Endodermal cell (in vitro differentiated cells): ENCODE data around the gene ALDH9A1. TPM values are rescaled to one million over a fixed set of nuclear protein-coding genes. Genes with fewer than 3 reads are reported as not detected.

Experiments
- DNase-seq: peaks from one replicate; pipeline ENCODE4 v3.0.0-alpha.2; 2017
- H3K27ac ChIP-seq: 2 replicates; pipeline ENCODE4 v1.5.1; 2013; ENCODE audit warnings: mild to moderate bottlenecking, low read depth, low read length, moderate library complexity
- H3K27me3 ChIP-seq: 2 replicates; pipeline ENCODE4 v1.6.1; 2013; ENCODE audit warnings: mild to moderate bottlenecking, low read length, moderate library complexity; ENCODE audit not compliant: insufficient read depth, control insufficient read depth, poor library complexity, severe bottlenecking
- H3K36me3 ChIP-seq: 2 replicates; pipeline ENCODE4 v1.7.0; 2013; ENCODE audit warnings: mild to moderate bottlenecking, low read length, moderate library complexity; ENCODE audit not compliant: control insufficient read depth, insufficient read depth
- H3K4me1 ChIP-seq: one replicate; pipeline ENCODE4 v1.7.0; 2013; ENCODE audit warnings: low read length; ENCODE audit not compliant: control insufficient read depth, insufficient read depth
- H3K4me3 ChIP-seq: 2 replicates; pipeline ENCODE4 v1.5.1; 2013; ENCODE audit warnings: mild to moderate bottlenecking, low read length, moderate library complexity
- H3K9ac ChIP-seq: 2 replicates; pipeline ENCODE4 v1.6.1; 2013; ENCODE audit warnings: mild to moderate bottlenecking, low read length, moderate library complexity; ENCODE audit not compliant: poor library complexity, severe bottlenecking; ENCODE audit errors: extremely low read depth
- H3K9me3 ChIP-seq: 2 replicates; pipeline ENCODE4 v1.6.1; 2013; ENCODE audit warnings: mild to moderate bottlenecking, low read length, moderate library complexity; ENCODE audit not compliant: control insufficient read depth
- H3K27ac Mint-ChIP-seq: 2 replicates; pipeline ENCODE4 v1.8.0; 2020; ENCODE audit warnings: mixed read lengths
- H3K27me3 Mint-ChIP-seq: 2 replicates; pipeline ENCODE4 v1.8.0; 2021; ENCODE audit warnings: mild to moderate bottlenecking, mixed read lengths; ENCODE audit not compliant: insufficient read depth
- H3K36me3 Mint-ChIP-seq: 2 replicates; pipeline ENCODE4 v1.8.0; 2020; ENCODE audit warnings: low read depth, mixed read lengths
- H3K4me1 Mint-ChIP-seq: 2 replicates; pipeline ENCODE4 v1.8.0; 2020; ENCODE audit warnings: mixed read lengths
- H3K4me3 Mint-ChIP-seq: 2 replicates; pipeline ENCODE4 v1.8.0; 2020; ENCODE audit warnings: mild to moderate bottlenecking, moderate library complexity, mixed read lengths
- H3K9me3 Mint-ChIP-seq: 2 replicates; pipeline ENCODE4 v1.8.0; 2020; ENCODE audit warnings: mild to moderate bottlenecking, mixed read lengths
- WGBS, 2 experiments: methylation state at CpG; one replicate each; pipeline versions ENCODE4 v1.1.5 to v1.1.7; 2013; ENCODE audit warnings: missing lambda C conversion rate in 2 of 2, mixed read lengths in 1 of 2; ENCODE audit not compliant: insufficient coverage in 1 of 2, insufficient read length in 1 of 2; 5-methylcytosine and 5-hydroxymethylcytosine counted together
- total RNA-seq, 2 donors: library from RNA; stranded (reverse); fragmentation: NEBNext Ultra II Directional in 1 of 2; extraction: Animal tissue kit (Norgen Biotek cat#: 25700) in 1 of 2; gene quantifications; 2 replicates in 1 of 2; 3 replicates in 1 of 2; pipeline ENCODE4 v1.2.1, GENCODE V29; 2021
- TF ChIP-seq, protein P1 (sequence below): fragments of 200-600 bp; sonication (generic); conservative IDR thresholded peaks from 2 replicates; pipeline ENCODE4 v1.5.0; 2021; ENCODE audit warnings: antibody characterized with exemption, mild to moderate bottlenecking

Gene ALDH9A1
- total RNA-seq, 2 donors from 2014 or later: 47.6 to 52.2 TPM

DNA sequence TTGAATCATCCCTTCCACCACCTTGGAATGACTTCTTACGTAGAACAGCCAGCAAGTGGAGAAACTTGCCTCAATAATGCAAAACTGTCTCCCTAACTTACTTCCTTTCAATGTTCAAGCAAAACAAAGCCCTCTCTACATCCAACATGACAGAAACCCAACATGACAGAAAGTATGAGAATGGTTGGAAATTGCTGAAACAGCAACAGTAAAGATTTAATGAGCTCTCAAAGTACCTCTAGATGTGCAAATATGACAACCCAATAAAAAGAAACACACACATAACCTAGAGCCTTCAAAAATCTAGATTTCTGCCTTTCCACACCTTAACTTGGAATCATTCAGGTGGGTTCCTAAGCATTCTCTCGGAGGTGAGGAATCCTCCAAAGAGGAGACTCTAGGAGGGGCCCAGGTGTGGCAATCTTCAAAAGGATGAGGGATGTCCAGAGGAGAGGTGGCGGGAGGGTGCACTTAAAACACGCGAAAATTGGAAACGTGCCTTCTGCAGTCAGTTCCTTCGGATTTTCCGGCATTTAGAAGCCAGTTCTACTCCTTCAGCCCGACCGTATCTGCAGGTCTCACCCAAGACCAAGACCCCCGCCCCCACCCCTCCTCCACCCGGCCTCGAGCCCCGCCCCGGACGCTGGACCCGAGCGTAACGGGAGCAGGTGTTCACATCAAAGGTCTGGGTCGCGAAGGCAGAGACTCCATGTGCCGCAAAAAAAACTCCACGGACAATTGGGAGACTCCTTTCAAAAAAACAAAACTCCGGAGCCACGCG, 68.3 kb downstream of the ALDH9A1 start:
- Mint-ChIP-seq H3K36me3 (no peaks in the 10 kb centered on the region), H3K27me3 (peaks cover 7% of the 10 kb centered on the region), H3K27ac (no peak overlapping the region), H3K4me3 (no peak overlapping the region), H3K4me1 (peaks cover 16% of the 10 kb centered on the region), H3K9me3 (no peaks in the 10 kb centered on the region)
- H3K27me3 ChIP-seq: no peaks in the 10 kb centered on the region
- H3K27ac ChIP-seq: peak overlapping the region; percentile 67
- no peaks in the 10 kb centered on the region for H3K4me1 ChIP-seq
- TF ChIP-seq, protein P1, sequence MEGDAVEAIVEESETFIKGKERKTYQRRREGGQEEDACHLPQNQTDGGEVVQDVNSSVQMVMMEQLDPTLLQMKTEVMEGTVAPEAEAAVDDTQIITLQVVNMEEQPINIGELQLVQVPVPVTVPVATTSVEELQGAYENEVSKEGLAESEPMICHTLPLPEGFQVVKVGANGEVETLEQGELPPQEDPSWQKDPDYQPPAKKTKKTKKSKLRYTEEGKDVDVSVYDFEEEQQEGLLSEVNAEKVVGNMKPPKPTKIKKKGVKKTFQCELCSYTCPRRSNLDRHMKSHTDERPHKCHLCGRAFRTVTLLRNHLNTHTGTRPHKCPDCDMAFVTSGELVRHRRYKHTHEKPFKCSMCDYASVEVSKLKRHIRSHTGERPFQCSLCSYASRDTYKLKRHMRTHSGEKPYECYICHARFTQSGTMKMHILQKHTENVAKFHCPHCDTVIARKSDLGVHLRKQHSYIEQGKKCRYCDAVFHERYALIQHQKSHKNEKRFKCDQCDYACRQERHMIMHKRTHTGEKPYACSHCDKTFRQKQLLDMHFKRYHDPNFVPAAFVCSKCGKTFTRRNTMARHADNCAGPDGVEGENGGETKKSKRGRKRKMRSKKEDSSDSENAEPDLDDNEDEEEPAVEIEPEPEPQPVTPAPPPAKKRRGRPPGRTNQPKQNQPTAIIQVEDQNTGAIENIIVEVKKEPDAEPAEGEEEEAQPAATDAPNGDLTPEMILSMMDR: no peak
- peak overlapping the region; percentile 72 for H3K9ac ChIP-seq
- H3K4me3 ChIP-seq: peak overlapping the region; percentile 96
- 4 to 11% methylated on average over 12 to 26 of the region's 26 CpGs for WGBS, 2 experiments
- DNase-seq: peak; percentile 87
- H3K36me3 ChIP-seq: no peaks in the 10 kb centered on the region
- no peaks in the 10 kb centered on the region for H3K9me3 ChIP-seq

DNA sequence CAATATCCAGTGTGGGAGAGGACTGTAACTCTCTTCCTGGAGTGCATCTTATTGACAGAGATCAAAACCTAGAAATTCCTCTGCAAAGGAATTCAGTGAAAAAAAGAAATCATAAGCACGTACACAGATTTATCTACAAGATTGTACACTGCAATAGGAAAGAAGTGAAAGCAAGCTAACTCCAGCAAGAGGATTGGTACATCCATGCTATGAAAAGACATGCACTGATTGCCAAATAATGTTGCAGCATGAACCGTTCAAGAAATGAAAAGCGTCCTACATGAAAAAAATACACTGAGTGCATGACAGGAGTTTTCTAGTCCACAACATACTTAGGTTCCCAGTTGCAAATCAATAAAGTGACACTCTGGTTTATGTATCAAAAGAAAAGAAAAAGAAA, 69.2 kb downstream of the ALDH9A1 start:
- no peak overlapping the region for H3K4me3 Mint-ChIP-seq

DNA sequence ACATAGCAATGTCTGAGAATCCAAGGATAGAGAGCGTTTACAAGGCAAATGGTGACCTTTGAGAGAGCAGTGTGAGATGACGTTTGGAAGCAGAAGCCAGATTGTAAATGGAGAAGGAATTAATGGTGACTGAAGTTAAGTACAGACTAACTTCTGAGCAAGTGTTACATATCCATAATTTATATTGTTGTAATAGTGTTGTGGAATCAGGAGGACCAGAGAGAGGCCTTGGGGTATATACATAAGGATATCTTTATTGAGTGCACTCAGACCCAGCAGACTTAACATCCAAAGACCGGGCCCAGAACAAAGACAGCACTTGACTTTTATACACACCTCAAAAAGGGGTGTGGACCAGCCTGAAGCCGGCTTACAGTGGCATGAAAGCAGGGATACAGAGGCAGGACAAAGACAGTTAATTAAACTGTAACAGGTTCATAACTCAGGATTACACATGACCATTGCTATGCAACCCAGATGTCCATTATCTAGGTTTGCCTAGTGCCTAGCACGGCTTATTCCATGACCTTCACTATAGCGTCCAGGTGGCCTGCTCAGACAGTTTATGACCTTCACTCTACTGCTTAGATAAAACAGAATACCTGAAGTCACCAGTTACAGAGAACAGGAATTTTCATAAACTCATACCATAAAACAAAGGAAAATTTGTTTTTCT, 70.1 kb downstream of the ALDH9A1 start:
- no peaks in the 10 kb centered on the region for H3K36me3 Mint-ChIP-seq
- Histone ChIP-seq H3K27me3 (no peaks in the 10 kb centered on the region), H3K4me1 (no peaks in the 10 kb centered on the region), H3K27ac (no peak overlapping the region), H3K4me3 (no peak overlapping the region), H3K9me3 (no peaks in the 10 kb centered on the region), H3K9ac (no peak overlapping the region), H3K36me3 (no peaks in the 10 kb centered on the region)
- TF ChIP-seq, protein P1: no peak
- 88 to 90% methylated on average over 5 to 6 of the region's 6 CpGs for WGBS, 2 experiments
- H3K9me3 Mint-ChIP-seq: no peaks in the 10 kb centered on the region
- H3K27me3 Mint-ChIP-seq: peaks cover 7% of the 10 kb centered on the region
- no peak overlapping the region for H3K4me3 Mint-ChIP-seq
- H3K27ac Mint-ChIP-seq: no peak overlapping the region
- DNase-seq: no peak
- peaks cover 11% of the 10 kb centered on the region for H3K4me1 Mint-ChIP-seq

More for the DNA sequence above, 69.2 kb downstream of the ALDH9A1 start:
- no peak for DNase-seq
- Mint-ChIP-seq H3K36me3 (no peaks in the 10 kb centered on the region), H3K4me1 (peaks cover 13% of the 10 kb centered on the region), H3K27me3 (peaks cover 7% of the 10 kb centered on the region), H3K9me3 (no peaks in the 10 kb centered on the region), H3K27ac (no peak overlapping the region)
- H3K27ac ChIP-seq: no peak overlapping the region
- no peak overlapping the region for H3K4me3 ChIP-seq
- H3K4me1 ChIP-seq: no peaks in the 10 kb centered on the region
- TF ChIP-seq, protein P1: no peak
- H3K36me3 ChIP-seq: no peaks in the 10 kb centered on the region
- no peak overlapping the region for H3K9ac ChIP-seq
- H3K27me3 ChIP-seq: no peaks in the 10 kb centered on the region
- WGBS, 2 experiments: 89 to 96% methylated on average over 3 of the region's 3 CpGs
- no peaks in the 10 kb centered on the region for H3K9me3 ChIP-seq
